ENCODE measurements around the gene BLOC1S5.
A peak's percentile ranks its signal among the peaks of the same experiment; 100 is the strongest.
"Not testable (repeated sequence)": the region's sequence is repeated elsewhere in the genome, so short reads cannot be mapped to it uniquely, and the experiment has no call there.

Gene BLOC1S5

DNA sequence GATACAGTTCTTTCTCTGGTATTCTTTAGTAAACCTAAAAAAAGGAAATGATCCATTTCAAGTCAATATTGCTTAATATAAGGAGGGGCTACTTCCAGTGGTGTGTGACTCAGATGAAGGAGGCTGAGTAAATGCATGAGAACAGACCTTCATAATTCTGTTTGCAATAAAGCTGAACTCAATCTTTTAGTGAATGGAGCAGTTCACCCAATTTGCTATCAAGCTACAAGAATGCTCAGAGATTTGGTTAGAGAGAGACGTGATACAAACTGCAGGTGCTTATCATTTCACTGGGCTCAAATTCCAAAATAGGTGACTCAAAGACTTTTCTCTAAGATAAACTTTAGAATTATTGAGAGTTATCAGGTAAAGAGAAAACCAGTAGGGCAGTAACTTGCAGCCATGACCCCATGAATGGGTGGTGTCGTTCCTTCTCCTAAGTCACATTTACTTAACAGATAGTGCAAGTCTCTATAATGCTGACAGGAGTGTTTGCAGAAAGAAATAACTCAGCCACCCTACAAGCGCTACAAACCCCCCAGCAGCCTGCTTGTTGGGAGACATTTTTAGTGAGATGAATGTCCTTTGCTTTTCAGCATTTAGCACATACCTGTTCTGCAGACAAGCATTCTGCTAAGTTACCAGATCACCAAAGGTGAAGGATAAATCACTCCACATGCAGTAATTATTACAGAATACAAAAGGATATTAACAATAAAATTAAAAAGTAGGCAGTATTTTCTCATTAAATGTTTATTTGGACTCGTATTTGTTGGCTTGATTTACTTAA is 16.4 kb upstream of the BLOC1S5 start:
- DNase-seq = no peak

- DNase-seq = no peak
Observed at GRCh38 chr6:8079126-8079525, 14.9 kb upstream of the BLOC1S5 start.

- no peak for DNase-seq
Observed at GRCh38 chr6:8077991-8078390, 13.8 kb upstream of the BLOC1S5 start.

DNA sequence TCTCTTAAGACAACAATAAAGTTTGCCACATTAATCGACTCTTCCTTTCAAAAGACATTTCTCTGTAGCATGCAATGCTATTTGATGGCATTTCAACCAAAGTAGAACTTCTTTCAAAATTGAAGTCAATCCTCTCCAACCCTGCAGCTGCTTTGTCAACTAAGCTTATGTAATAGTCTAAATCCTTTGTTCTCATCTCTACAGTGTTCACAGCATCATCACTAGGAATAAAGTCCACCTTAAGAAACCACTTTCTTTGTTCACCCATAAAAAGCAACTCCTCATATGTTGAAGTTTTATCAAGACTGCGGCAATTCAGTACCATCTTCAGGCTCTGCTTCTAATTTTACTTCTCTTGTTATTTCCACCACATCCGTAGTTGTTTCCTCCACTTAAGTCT is 11.5 kb upstream of the BLOC1S5 start:
- DNase-seq = no peak

DNA sequence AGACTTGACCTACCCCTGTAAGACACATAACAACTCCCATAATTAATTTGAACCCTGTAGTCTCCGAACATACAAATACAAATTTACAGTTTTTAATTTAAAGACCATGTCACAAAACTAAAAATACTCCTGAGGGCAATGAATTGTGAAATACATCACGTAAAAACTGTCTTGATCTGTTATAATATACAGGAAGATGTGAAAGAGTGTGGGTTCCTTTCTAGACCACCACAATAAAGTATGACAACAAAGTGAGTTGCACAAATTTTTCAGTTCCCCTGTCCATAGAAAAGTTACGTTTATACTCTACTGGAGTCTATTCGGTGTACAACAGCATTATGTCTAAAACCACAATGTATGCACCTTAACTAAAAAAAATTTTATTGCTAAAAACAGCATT is 11.0 kb upstream of the BLOC1S5 start:
- DNase-seq = no peak

- DNase-seq = no peak
Observed at GRCh38 chr6:8074213-8074612, 10.0 kb upstream of the BLOC1S5 start.

GRCh38 chr6:8073758-8074157 is 9.6 kb upstream of the BLOC1S5 start:
- no peak for DNase-seq

GRCh38 chr6:8070718-8071117 is 6.5 kb upstream of the BLOC1S5 start:
- no peak for DNase-seq

- DNase-seq = no peak
Observed at GRCh38 chr6:8069631-8070284, 5.6 kb upstream of the BLOC1S5 start.

DNA sequence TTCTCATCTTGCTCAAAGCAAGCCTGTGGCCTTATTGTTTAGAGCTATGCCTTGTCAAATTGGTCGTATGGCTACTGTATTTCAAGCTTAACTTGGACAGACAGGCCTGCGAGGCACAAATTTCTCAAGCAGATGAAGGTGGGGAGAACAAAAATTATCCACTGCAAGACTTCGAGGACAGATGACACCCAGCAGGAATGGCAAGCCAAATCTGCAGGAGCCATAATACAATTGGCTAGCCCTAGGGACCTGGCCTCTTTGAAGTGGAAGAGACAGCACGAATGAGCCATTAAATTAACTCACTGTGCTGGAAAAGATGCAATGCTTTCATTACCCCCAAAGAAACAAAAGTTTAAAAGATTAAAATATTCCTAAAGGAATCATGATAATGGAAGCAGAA is 5.0 kb upstream of the BLOC1S5 start:
- DNase-seq = no peak

GRCh38 chr6:8066108-8066507 is 1.9 kb upstream of the BLOC1S5 start:
- DNase-seq = no peak

DNA sequence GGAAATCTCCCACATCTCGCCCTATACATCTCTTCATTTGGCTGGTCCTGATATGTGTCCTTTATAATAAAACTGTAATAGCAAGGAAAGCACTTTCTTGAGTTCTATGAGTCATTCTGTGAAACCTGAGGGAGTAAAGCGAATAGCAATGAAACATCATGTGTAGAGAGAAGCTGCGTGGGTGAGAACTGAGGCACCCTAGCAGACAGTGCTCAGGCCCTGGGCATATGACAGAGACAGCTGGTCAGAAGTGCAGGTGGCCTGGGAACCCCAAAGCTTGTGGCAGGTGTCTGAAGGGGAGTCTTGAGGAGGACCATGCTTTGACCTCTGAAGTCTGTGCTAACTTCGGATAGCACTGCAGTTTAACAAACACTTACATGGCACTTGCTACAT is 1.3 kb upstream of the BLOC1S5 start:
- DNase-seq = peak; percentile 59

DNA sequence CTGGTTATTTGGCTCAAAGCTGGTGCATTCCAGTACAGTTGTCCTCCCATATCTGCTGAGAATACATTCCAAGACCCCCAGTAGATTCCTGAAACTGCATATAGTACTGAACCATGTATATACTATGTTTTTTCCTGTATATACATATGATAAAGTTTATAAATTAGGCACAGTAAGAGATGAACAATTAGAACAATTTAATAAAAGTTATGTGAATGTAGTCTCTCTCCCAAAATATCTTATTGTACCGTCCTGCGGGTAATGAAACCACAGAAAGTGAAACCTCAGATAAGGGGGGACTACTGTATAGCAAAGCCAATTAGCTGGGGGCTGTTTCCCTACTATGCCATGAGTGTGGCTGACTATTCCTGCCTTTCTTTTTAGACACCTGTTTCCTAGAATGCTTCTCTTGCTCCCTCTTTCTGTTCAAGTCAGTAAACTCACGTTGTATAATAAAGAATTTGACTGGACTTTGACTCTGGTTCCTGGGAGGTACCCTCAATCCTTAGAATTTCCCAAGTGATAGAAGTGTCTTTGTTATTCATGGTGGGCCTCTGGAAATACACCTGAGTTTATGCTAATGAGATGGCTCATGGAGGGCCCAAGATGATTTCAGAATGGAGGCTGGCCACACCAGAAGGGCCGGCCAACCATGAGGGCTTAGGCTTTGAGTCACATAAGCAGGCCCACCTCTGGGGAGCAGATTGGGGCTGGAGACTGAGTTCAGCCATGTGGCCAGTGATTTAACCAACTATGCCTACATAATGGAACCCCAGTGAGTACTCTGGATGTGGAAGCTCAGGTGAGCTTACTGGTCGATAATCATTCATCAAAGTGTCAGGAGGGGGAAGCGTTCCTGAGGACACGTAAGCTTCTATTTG is 689 bp upstream of the BLOC1S5 start:
- DNase-seq = peak; percentile 29

- no peak for DNase-seq
Observed at GRCh38 chr6:8061736-8062135, 2.5 kb downstream of the BLOC1S5 start.

GRCh38 chr6:8060346-8060745 is 3.8 kb downstream of the BLOC1S5 start:
- DNase-seq = no peak

GRCh38 chr6:8059129-8059528 is 5.1 kb downstream of the BLOC1S5 start:
- no peak for DNase-seq

DNA sequence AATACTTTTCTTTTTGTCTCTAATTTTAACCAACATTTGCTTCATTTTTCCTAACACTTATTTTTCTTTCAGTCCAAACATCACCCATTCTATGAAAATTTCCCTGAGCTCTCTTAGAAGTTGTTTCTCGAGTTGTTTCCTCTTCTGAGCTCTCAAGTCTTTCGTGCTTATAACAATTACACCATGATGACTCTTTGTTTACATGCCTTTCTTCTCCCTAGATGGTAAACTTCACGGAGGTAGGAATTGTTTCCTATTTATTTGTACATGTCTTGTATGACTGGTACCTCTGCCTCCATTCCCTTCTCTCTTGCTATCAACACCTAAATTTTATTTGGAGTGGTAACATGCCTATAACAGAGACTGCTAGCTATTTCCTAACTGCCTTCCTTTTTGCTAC is 6.4 kb downstream of the BLOC1S5 start:
- no peak for DNase-seq

DNA sequence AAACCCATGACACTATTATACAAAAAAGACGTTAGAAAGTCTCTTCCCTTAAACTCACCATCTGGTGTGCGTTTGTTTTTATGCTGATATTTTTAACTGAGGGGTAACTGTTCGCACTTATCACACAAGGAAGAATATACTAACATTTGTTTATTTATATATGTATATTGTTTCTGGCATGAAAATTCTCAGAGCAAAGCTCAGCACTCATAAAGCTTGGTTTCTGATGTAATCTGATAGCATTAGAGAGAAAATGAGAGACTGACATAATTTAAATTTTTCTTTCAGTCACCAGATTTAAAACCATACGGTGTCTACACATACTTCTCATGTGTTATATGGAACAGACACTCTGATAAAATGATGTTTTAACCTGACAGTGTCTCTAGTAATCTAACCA is 6.9 kb downstream of the BLOC1S5 start:
- no peak for DNase-seq

GRCh38 chr6:8054276-8054675 is 9.9 kb downstream of the BLOC1S5 start:
- no peak for DNase-seq

GRCh38 chr6:8047541-8048292 is 16.5 kb downstream of the BLOC1S5 start:
- DNase-seq = no peak

GRCh38 chr6:8045769-8046168 is 18.4 kb downstream of the BLOC1S5 start:
- DNase-seq = not testable (repeated sequence)

DNA sequence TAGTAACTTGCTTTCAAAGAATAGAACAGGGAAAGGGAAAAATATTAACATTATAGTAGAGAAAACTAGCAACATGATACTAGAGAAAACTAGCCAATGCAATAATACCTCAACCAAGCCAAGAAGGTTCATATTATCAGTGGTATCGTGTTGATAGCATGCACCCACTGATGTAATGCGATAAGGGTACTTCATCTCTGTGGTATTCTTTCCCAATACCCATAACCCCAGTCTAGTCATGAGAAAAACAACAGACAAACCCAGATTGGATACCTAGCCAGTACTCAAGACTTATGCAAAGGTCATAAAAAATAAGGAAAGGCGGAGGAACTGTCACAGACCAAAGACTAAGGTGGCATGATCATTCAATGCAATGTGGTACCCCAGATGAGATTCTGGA is 21.0 kb downstream of the BLOC1S5 start:
- DNase-seq = no peak

All from stimulated activated CD8-positive, alpha-beta memory T cell treated with anti-CD3 and anti-CD28 coated beads, Interleukin-4, amount 100 ng/mL, for 48 hours (primary cell).